Stimulated activated CD4-positive, alpha-beta T cell treated with anti-CD3 and anti-CD28 coated beads, Interleukin-12 subunit alpha, Interleukin-12 subunit beta, amount 100 ng/mL, for 4 hours (primary cell): ENCODE data around the gene ENGASE.

Experiments
- DNase-seq: peaks from one replicate; pipeline ENCODE4 v3.0.0-alpha.2; 2020

The ENGASE gene

GRCh38 chr17:79081571-79082276, 7.1 kb downstream of the ENGASE start:
- no peak for DNase-seq

GRCh38 chr17:79082311-79083190, 7.9 kb downstream of the ENGASE start:
- peak; percentile 44 for DNase-seq

GRCh38 chr17:79083191-79083971, 8.8 kb downstream of the ENGASE start:
- no peak for DNase-seq

GRCh38 chr17:79084291-79085153, 9.9 kb downstream of the ENGASE start:
- no peak for DNase-seq

GRCh38 chr17:79085154-79085920, 10.7 kb downstream of the ENGASE start:
- no peak for DNase-seq

- DNase-seq: no peak
Measured at GRCh38 chr17:79085921-79086551, 11.4 kb downstream of the ENGASE start.

- DNase-seq: no peak
Measured at GRCh38 chr17:79086609-79087427, 12.2 kb downstream of the ENGASE start.

GRCh38 chr17:79087428-79088143, 13.0 kb downstream of the ENGASE start:
- DNase-seq: peak; percentile 78

- DNase-seq: no peak
Measured at GRCh38 chr17:79088247-79088996, 13.8 kb downstream of the ENGASE start.

- DNase-seq: no peak
Measured at GRCh38 chr17:79088997-79089328, 14.3 kb downstream of the ENGASE start.

- DNase-seq: no peak
Measured at GRCh38 chr17:79089720-79090442, 15.3 kb downstream of the ENGASE start.

GRCh38 chr17:79090443-79091225, 16.0 kb downstream of the ENGASE start:
- DNase-seq: no peak

GRCh38 chr17:79091226-79091670, 16.6 kb downstream of the ENGASE start:
- DNase-seq: no peak

GRCh38 chr17:79092567-79092966, 17.9 kb downstream of the ENGASE start:
- no peak for DNase-seq

GRCh38 chr17:79093270-79093669, 18.6 kb downstream of the ENGASE start:
- no peak for DNase-seq

GRCh38 chr17:79094261-79094660, 19.6 kb downstream of the ENGASE start:
- no peak for DNase-seq
